ENCODE measurements around the gene SRCAP. TPM values are rescaled to one million over a fixed set of nuclear protein-coding genes. Genes with fewer than 3 reads are reported as not detected.

The SRCAP gene
- total RNA-seq, 2 donors from 2014 or later: 27.5 to 30.0 TPM

- H3K36me3 ChIP-seq (replicated peaks in 1 of 2; ENCODE audit: insufficient read depth in 1 of 2, low read depth in 2 of 2): peaks cover 20 to 47% of the 10 kb centered on the region in 2 donors
- ATAC-seq (no peak), DNase-seq (no peak)
- no peak overlapping the region for H3K4me3 ChIP-seq
- H3K4me1 ChIP-seq: no peaks in the 10 kb centered on the region
- 91 to 96% methylated on average over 3 of the region's 3 CpGs for WGBS, 2 donors
- no peaks in the 10 kb centered on the region for H3K9me3 ChIP-seq
- H3K27ac ChIP-seq: no peak overlapping the region
- no peak for TF ChIP-seq CTCF (IDR thresholded peaks at IDR 0.05)
- H3K27me3 ChIP-seq: no peaks in the 10 kb centered on the region
- intact Hi-C loops (cut with DNase I): no loop called here
These were observed 32.4 kb downstream of the SRCAP start for GRCh38 chr16:30731411-30731810.

- Histone ChIP-seq H3K27me3 (no peaks in the 10 kb centered on the region), H3K4me3 (no peak overlapping the region), H3K9me3 (no peaks in the 10 kb centered on the region), H3K4me1 (peaks cover 30% of the 10 kb centered on the region), H3K36me3 (replicated peaks in 1 of 2; ENCODE audit: insufficient read depth in 1 of 2, low read depth in 2 of 2) (peaks cover 35 to 48% of the 10 kb centered on the region in 2 donors), H3K27ac (no peak overlapping the region)
- intact Hi-C loops (cut with DNase I): no loop called here
- 93 to 96% methylated on average over 11 to 13 of the region's 17 CpGs for WGBS, 2 donors
- DNase-seq (no peak), ATAC-seq (no peak)
- TF ChIP-seq POLR2A (IDR thresholded peaks at IDR 0.05) (no peak), CTCF (IDR thresholded peaks at IDR 0.05) (no peak)
These were observed 38.2 kb downstream of the SRCAP start for GRCh38 chr16:30736995-30737793.

GRCh38 chr16:30737794-30738648, 39.0 kb downstream of the SRCAP start:
- Histone ChIP-seq H3K27me3 (no peaks in the 10 kb centered on the region), H3K27ac (no peak overlapping the region), H3K4me3 (no peak overlapping the region), H3K9me3 (no peaks in the 10 kb centered on the region), H3K36me3 (replicated peaks in 1 of 2; ENCODE audit: insufficient read depth in 1 of 2, low read depth in 2 of 2) (peaks cover 35 to 44% of the 10 kb centered on the region in 2 donors), H3K4me1 (peaks cover 32% of the 10 kb centered on the region)
- intact Hi-C loops (cut with DNase I): no loop called here
- DNase-seq (no peak), ATAC-seq (no peak)
- TF ChIP-seq POLR2A (IDR thresholded peaks at IDR 0.05) (no peak), CTCF (IDR thresholded peaks at IDR 0.05) (no peak)
- 88 to 92% methylated on average over 18 to 21 of the region's 25 CpGs for WGBS, 2 donors

GRCh38 chr16:30738984-30739951, 40.3 kb downstream of the SRCAP start:
- ATAC-seq: no peak
- Histone ChIP-seq H3K27me3 (no peaks in the 10 kb centered on the region), H3K9me3 (no peaks in the 10 kb centered on the region), H3K27ac (peak overlapping the region; percentile 6 to 90 (median 82)), H3K4me3 (no peak overlapping the region), H3K36me3 (replicated peaks in 1 of 2; ENCODE audit: insufficient read depth in 1 of 2, low read depth in 2 of 2) (peaks cover 27 to 35% of the 10 kb centered on the region in 2 donors), H3K4me1 (peaks cover 32% of the 10 kb centered on the region)
- intact Hi-C loops (cut with DNase I): no loop called here
- 88 to 90% methylated on average over 19 to 37 of the region's 37 CpGs for WGBS, 2 donors
- DNase-seq: no peak
- TF ChIP-seq POLR2A (IDR thresholded peaks at IDR 0.05) (no peak), CTCF (IDR thresholded peaks at IDR 0.05) (no peak)
